Mesendoderm (in vitro differentiated cells): ENCODE measurements around the gene SPACDR.

Source experiments
- DNase-seq: peaks from one replicate; pipeline ENCODE4 v3.0.0; 2013
- H2AK5ac ChIP-seq: 2 replicates; pipeline ENCODE4 v1.6.1; 2013; ENCODE audit warnings: low read length, inconsistent platforms
- H2BK120ac ChIP-seq: 2 replicates; pipeline ENCODE4 v1.6.1; 2013; ENCODE audit warnings: low read depth, mild to moderate bottlenecking, low read length, moderate library complexity, mixed read lengths
- H2BK15ac ChIP-seq: replicated peaks from 2 replicates; pipeline ENCODE4 v1.6.1; 2013; ENCODE audit warnings: low read depth, mild to moderate bottlenecking, moderate library complexity
- H2BK5ac ChIP-seq: 2 replicates; pipeline ENCODE4 v1.6.1; 2013; ENCODE audit warnings: low read length, inconsistent platforms
- H3K18ac ChIP-seq: 2 replicates; pipeline ENCODE4 v1.6.1; 2013; ENCODE audit warnings: mild to moderate bottlenecking, low read length, mixed read lengths
- H3K23ac ChIP-seq: one replicate; pipeline ENCODE4 v1.6.1; 2013; ENCODE audit warnings: low read length
- H3K27ac ChIP-seq: 2 replicates; pipeline ENCODE4 v1.5.1; 2013; ENCODE audit warnings: low read depth, mild to moderate bottlenecking, inconsistent platforms, low read length, moderate library complexity
- H3K27me3 ChIP-seq: 2 replicates; pipeline ENCODE4 v1.6.1; 2013; ENCODE audit warnings: low read length, control low read depth, mild to moderate bottlenecking, inconsistent platforms; ENCODE audit not compliant: insufficient read depth, poor library complexity
- H3K36me3 ChIP-seq: 2 replicates; pipeline ENCODE4 v1.6.1; 2013; ENCODE audit warnings: low read length, inconsistent platforms; ENCODE audit not compliant: control insufficient read depth, insufficient read depth
- H3K4ac ChIP-seq: one replicate; pipeline ENCODE4 v1.6.1; 2013; ENCODE audit warnings: low read depth, mild to moderate bottlenecking, low read length, moderate library complexity
- H3K4me1 ChIP-seq: 2 replicates; pipeline ENCODE4 v1.6.1; 2013; ENCODE audit warnings: low read depth, low read length, inconsistent platforms; ENCODE audit not compliant: control insufficient read depth
- H3K4me2 ChIP-seq: 2 replicates; pipeline ENCODE4 v1.6.1; 2013; ENCODE audit warnings: low read length
- H3K4me3 ChIP-seq: 2 replicates; pipeline ENCODE4 v1.5.1; 2013; ENCODE audit warnings: mild to moderate bottlenecking, low read length
- H3K56ac ChIP-seq: one replicate; pipeline ENCODE4 v1.6.1; 2013; ENCODE audit warnings: low read length
- H3K79me1 ChIP-seq: 2 replicates; pipeline ENCODE4 v1.6.1; 2013; ENCODE audit warnings: low read length, inconsistent platforms
- H3K79me2 ChIP-seq: 2 replicates; pipeline ENCODE4 v1.6.1; 2013; ENCODE audit warnings: mild to moderate bottlenecking, low read length; ENCODE audit not compliant: control insufficient read depth, insufficient read depth
- H3K9ac ChIP-seq: 2 replicates; pipeline ENCODE4 v1.6.1; 2013; ENCODE audit warnings: low read length, inconsistent platforms
- H4K5ac ChIP-seq: one replicate; pipeline ENCODE4 v1.6.1; 2013; ENCODE audit warnings: low read length
- H4K8ac ChIP-seq: one replicate; pipeline ENCODE4 v1.6.1; 2013; ENCODE audit warnings: low read depth, mild to moderate bottlenecking, control low read depth, low read length, moderate library complexity
- WGBS: extraction: QIAGEN DNeasy Blood & Tissue Kit; methylation state at CpG from one replicate; pipeline ENCODE4 v1.1.7; 2013; ENCODE audit warnings: low lambda C conversion rate, missing lambda C conversion rate; ENCODE audit not compliant: insufficient coverage; ENCODE audit errors: extremely low coverage; 5-methylcytosine and 5-hydroxymethylcytosine counted together

SPACDR gene

GRCh38 chr7:100438172-100438571 lies 25.9 kb downstream of the SPACDR start:
- H3K79me1 ChIP-seq = peaks cover 10% of the 10 kb centered on the region
- H3K4me3 ChIP-seq = no peak overlapping the region
- 100% methylated on average over 1 of the region's 2 CpGs for WGBS

DNA sequence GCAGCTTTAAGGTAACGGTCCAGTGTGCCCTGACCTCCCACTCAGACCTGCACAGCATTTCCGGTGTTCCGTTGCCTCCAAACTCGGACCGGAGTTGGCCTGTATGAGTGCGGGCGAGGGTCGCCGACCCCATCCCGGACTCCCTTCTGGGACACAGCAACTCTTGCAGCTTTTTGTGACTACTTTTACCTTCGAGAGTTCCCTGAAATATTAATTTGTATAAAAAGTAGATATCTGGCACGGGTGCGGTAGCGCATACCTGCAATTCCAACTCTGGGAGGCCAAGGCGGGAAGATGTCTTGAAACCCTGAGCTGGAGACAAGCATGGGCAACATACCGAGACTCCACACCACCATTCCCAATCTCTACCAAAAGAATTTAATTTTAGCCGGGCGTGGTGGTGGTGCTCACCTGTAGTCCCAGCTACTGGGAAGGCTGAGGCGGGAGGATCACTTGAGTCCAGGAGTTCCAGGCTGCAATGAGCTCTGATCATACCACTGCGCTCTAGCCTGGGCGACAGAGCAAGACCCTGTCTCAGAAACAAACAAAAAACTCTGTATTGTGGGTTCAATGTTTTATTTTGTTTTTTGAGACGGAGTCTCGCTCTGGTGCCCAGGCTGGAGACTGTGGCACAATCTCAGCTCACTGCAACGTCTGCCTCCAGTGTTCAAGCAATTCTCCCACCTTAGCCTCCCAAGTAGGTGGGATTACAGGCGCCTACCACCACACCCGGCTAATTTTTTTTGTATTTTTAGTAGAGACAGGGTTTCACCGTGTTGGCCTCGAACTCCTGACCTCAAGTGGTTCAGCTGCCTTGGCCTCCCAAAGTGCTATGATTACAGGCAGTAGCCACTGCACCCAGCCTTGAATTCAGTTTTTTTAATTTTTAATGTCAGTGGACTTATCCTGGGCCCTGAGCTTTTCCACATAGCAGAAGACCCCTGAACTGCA lies 26.6 kb downstream of the SPACDR start:
- Histone ChIP-seq H4K8ac (no peak overlapping the region), H2BK5ac (no peak overlapping the region), H3K27ac (no peak overlapping the region), H3K4me1 (no peaks in the 10 kb centered on the region), H3K79me1 (peaks cover 13% of the 10 kb centered on the region), H3K4ac (no peak overlapping the region), H2BK120ac (no peak overlapping the region), H3K79me2 (peaks cover 23% of the 10 kb centered on the region), H3K9ac (no peak overlapping the region), H3K56ac (peak overlapping the region; percentile 5), H3K18ac (no peak overlapping the region), H2BK15ac (no peak overlapping the region), H2AK5ac (no peak overlapping the region), H3K23ac (no peak overlapping the region), H3K4me3 (no peak overlapping the region), H3K36me3 (peaks cover 2% of the 10 kb centered on the region), H4K5ac (no peak overlapping the region), H3K4me2 (no peak overlapping the region), H3K27me3 (no peaks in the 10 kb centered on the region)
- no CpG with 5 or more reads among the region's 28 CpGs for WGBS
- DNase-seq = no peak

More at GRCh38 chr7:100438172-100438571, 25.9 kb downstream of the SPACDR start:
- H3K18ac ChIP-seq = no peak overlapping the region
- no peak overlapping the region for H2BK5ac ChIP-seq
- no peak overlapping the region for H4K5ac ChIP-seq
- H3K27ac ChIP-seq = no peak overlapping the region
- H3K4ac ChIP-seq = no peak overlapping the region
- no peak overlapping the region for H3K4me2 ChIP-seq
- H3K79me2 ChIP-seq = peaks cover 16% of the 10 kb centered on the region
- H2BK15ac ChIP-seq = no peak overlapping the region
- H3K4me1 ChIP-seq = no peaks in the 10 kb centered on the region
- H3K23ac ChIP-seq = no peak overlapping the region
- H4K8ac ChIP-seq = no peak overlapping the region
- H3K9ac ChIP-seq = no peak overlapping the region
- H3K27me3 ChIP-seq = no peaks in the 10 kb centered on the region
- H3K56ac ChIP-seq = no peak overlapping the region
- H2BK120ac ChIP-seq = no peak overlapping the region
- H2AK5ac ChIP-seq = no peak overlapping the region
- no peak for DNase-seq
- peaks cover under 1% of the 10 kb centered on the region for H3K36me3 ChIP-seq

DNA sequence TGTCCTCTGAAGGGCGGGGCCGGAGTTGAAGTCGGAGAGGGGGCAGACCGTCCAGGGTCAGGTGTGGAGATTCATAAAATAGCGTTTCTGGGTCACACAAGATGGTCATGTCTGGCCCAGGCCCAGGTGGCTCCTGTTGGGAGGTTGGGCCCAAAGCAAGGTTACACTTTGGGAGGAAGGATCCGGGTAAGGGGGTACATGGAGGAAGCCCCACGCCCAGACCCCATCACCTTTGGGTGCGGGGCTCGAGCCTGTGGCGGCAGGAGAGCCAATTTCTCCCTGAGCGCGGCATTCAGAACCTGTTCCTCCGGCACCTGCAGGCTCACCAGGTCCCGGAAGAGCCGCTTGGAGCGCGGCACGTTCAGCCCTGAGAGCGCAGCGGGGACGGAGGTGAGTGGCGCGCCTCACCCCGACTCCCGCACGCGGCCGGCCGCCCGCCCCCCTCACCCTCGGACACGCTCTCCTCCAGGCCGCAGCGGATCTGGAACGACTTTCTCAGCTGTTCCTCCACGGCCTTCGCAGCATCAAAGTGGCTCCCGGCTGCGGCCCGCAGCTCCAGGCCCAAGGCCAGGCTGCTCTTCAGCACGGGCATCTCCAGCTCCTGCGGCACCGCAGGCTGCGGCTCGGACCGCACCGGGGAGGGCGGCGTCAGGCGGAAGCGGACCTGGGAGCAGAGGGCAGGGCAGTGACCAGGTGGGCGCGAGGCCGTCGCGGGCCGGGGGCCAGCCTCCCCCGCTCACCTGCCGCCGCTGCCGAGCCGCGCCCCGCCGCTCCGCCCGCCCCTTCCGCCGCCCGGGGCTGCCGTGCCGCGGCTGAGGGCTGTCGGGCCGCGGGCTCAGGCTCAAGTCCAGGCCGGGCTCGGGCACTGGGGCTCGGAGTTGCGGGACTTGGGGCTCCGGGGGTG lies 28.4 kb downstream of the SPACDR start:
- WGBS = no CpG with 5 or more reads among the region's 81 CpGs
- Histone ChIP-seq H4K8ac (no peak overlapping the region), H3K4ac (peak overlapping the region; percentile 63), H2BK120ac (no peak overlapping the region), H3K27ac (peak overlapping the region; percentile 92), H2BK15ac (no peak overlapping the region), H3K4me2 (peak overlapping the region; percentile 83), H3K18ac (peak overlapping the region; percentile 89), H3K56ac (peak overlapping the region; percentile 93), H2AK5ac (no peak overlapping the region), H3K36me3 (peaks cover 5% of the 10 kb centered on the region), H3K4me3 (peak overlapping the region; percentile 66), H3K9ac (peak overlapping the region; percentile 86), H3K23ac (peak overlapping the region; percentile 72), H4K5ac (no peak overlapping the region), H3K79me2 (peaks cover 41% of the 10 kb centered on the region), H2BK5ac (peak overlapping the region; percentile 61), H3K79me1 (peaks cover 30% of the 10 kb centered on the region), H3K4me1 (peaks cover 12% of the 10 kb centered on the region), H3K27me3 (no peaks in the 10 kb centered on the region)
- DNase-seq = peak; percentile 54

DNA sequence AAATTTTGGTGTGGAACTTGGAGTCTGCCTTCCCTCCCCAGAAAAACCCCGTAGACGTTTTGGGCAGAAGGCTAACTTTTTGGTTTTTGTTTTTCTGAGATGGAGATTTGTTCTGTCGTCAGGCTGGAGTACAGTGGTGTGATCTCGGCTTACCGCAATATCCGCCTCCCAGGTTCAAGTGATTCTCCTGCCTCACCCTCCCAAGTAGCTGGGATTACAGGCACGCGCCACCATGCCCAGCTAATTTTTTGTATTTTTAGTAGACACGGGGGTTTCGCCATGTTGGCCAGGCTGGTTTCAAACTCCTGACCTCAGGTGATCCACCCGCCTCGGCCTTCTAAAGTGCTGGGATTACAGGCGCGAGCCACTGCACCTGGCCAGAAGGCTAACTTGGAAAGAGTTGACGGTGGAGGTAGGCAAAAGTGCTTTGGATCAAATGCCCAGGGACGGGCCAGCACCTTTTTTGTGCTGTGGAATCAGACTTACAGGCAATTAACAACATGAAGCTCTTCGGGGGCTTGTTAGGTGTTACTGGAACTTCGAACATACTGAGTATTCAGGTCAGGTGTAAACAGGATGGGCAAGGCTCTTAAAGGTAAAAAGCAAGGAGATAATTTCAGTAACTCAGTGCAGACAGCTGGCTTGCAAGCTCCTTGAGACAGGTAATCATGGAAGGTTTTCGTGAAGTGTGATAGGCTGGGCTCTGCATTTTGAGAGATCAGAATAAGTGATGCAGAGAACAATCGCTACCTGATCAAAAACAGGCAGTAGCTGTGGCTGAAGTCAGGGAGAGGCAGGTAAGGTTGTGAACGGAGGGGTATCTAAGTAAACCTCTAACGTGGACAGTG lies 29.5 kb downstream of the SPACDR start:
- H3K9ac ChIP-seq = peak overlapping the region; percentile 86
- H3K4ac ChIP-seq = no peak overlapping the region
- no peak overlapping the region for H3K27ac ChIP-seq
- H3K27me3 ChIP-seq = no peaks in the 10 kb centered on the region
- no peak overlapping the region for H4K5ac ChIP-seq
- peaks cover 5% of the 10 kb centered on the region for H3K36me3 ChIP-seq
- no CpG with 5 or more reads among the region's 22 CpGs for WGBS
- peaks cover 48% of the 10 kb centered on the region for H3K79me2 ChIP-seq
- no peak overlapping the region for H2BK5ac ChIP-seq
- H3K4me3 ChIP-seq = peak overlapping the region; percentile 66
- H2BK120ac ChIP-seq = no peak overlapping the region
- H3K18ac ChIP-seq = no peak overlapping the region
- peaks cover 12% of the 10 kb centered on the region for H3K4me1 ChIP-seq
- peak overlapping the region; percentile 45 for H3K56ac ChIP-seq
- H3K79me1 ChIP-seq = peaks cover 30% of the 10 kb centered on the region
- H4K8ac ChIP-seq = no peak overlapping the region
- no peak overlapping the region for H3K23ac ChIP-seq
- no peak for DNase-seq
- peak overlapping the region; percentile 83 for H3K4me2 ChIP-seq
- no peak overlapping the region for H2BK15ac ChIP-seq
- H2AK5ac ChIP-seq = no peak overlapping the region

GRCh38 chr7:100433592-100434296 lies 30.3 kb downstream of the SPACDR start:
- Histone ChIP-seq H3K27ac (no peak overlapping the region), H3K4me3 (no peak overlapping the region)

More at GRCh38 chr7:100433592-100434296, 30.3 kb downstream of the SPACDR start:
- Histone ChIP-seq H3K27me3 (no peaks in the 10 kb centered on the region), H3K9ac (no peak overlapping the region), H3K79me2 (peaks cover 48% of the 10 kb centered on the region), H4K5ac (no peak overlapping the region), H3K4me2 (no peak overlapping the region), H3K18ac (no peak overlapping the region), H4K8ac (no peak overlapping the region), H2BK120ac (no peak overlapping the region), H3K4ac (no peak overlapping the region), H3K4me1 (peaks cover 12% of the 10 kb centered on the region), H2BK5ac (no peak overlapping the region), H2BK15ac (no peak overlapping the region), H3K79me1 (peaks cover 30% of the 10 kb centered on the region), H3K36me3 (peaks cover 5% of the 10 kb centered on the region), H2AK5ac (no peak overlapping the region), H3K23ac (no peak overlapping the region), H3K56ac (no peak overlapping the region)
- no peak for DNase-seq
- WGBS = no CpG with 5 or more reads among the region's 10 CpGs
